A549 (cell line): Measurements from ENCODE around the gene NDUFAF2.

ENCODE experiments used
- BHLHE40 ChIP-seq: IDR thresholded peaks from 2 replicates; pipeline ENCODE4 v1.6.1; 2012; ENCODE audit warnings: low read depth, low read length, inconsistent platforms
- CBX8 ChIP-seq: fragments of 200-600 bp; sonication (generic); IDR thresholded peaks from 2 replicates; pipeline ENCODE4 v1.6.1; 2016
- CEBPB ChIP-seq, 2 experiments: fragments of >200 bp in 1 of 2; sonication (Bioruptor Twin) in 1 of 2; formaldehyde crosslinking in 1 of 2; IDR thresholded peaks; 2 replicates each; pipeline ENCODE4 v1.6.1; 2012 to 2016
- CTCF ChIP-seq: fragments of >200 bp; sonication (Bioruptor Twin); formaldehyde crosslinking; IDR thresholded peaks from 3 replicates; pipeline ENCODE4 v1.5.1; 2016
- HDAC2 ChIP-seq: fragments of 200-600 bp; sonication (generic); IDR thresholded peaks from 2 replicates; pipeline ENCODE4 v1.6.1; 2016
- ZNF302 ChIP-seq: fragments of 250-450 bp; sonication (Bioruptor Pico); IDR thresholded peaks from 2 replicates; pipeline ENCODE4 v1.9.0; 2021; ENCODE audit warnings: inconsistent platforms, mild to moderate bottlenecking, moderate library complexity

- TF ChIP-seq CTCF (no peak), ZNF302 (CRISPR knock-in tag) (no peak), CEBPB (IDR thresholded peaks at IDR 0.05) (no peak), BHLHE40 (no peak), CBX8 (no peak), HDAC2 (no peak)
Observed at GRCh38 chr5:61184708-61185107, 239.7 kb downstream of the NDUFAF2 start.
